ENCODE results near the gene VEPH1.

Gene VEPH1

DNA sequence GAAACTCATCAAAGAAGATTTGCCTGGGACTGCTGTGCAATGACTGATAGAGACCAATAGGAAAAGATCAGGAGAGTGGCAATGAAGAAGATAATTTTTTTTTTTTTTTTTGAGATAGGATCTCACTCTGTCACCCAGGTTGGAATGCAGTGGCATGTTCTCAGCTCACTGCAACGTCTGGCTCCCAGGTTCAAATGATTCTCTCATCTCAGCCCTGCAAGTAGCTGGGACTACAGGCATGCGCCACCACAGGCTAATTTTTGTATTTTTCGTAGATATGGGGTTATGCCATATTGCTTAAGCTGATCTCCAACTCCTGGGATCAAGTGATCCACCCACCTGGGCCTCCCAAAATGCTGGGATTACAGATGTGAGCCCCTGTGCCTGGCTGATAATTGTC lies 226.4 kb downstream of the VEPH1 start:
- Mint-ChIP-seq H3K9me3 (no peaks in the 10 kb centered on the region), H3K27ac (no peak overlapping the region), H3K36me3 (ENCODE audit: low read depth) (no peaks in the 10 kb centered on the region), H3K4me3 (no peak overlapping the region), H3K4me1 (peaks cover 9% of the 10 kb centered on the region), H3K27me3 (ENCODE audit: low read depth, poor library complexity) (peaks cover 3% of the 10 kb centered on the region)
- no peak for DNase-seq
- TF ChIP-seq CTCF (IDR thresholded peaks at IDR 0.05): no peak

GRCh38 chr3:157275832-157276231 lies 227.4 kb downstream of the VEPH1 start:
- DNase-seq: no peak
- Mint-ChIP-seq H3K36me3 (ENCODE audit: low read depth) (no peaks in the 10 kb centered on the region), H3K4me3 (no peak overlapping the region), H3K4me1 (peaks cover 15% of the 10 kb centered on the region), H3K27ac (no peak overlapping the region), H3K27me3 (ENCODE audit: low read depth, poor library complexity) (peaks cover under 1% of the 10 kb centered on the region), H3K9me3 (no peaks in the 10 kb centered on the region)
- TF ChIP-seq CTCF (IDR thresholded peaks at IDR 0.05): no peak

- H3K27me3 Mint-ChIP-seq (ENCODE audit: low read depth, poor library complexity): peaks cover 2% of the 10 kb centered on the region
- H3K4me1 Mint-ChIP-seq: peaks cover 18% of the 10 kb centered on the region
- no peak for DNase-seq
- no peak overlapping the region for H3K4me3 Mint-ChIP-seq
- H3K27ac Mint-ChIP-seq: no peak overlapping the region
- TF ChIP-seq CTCF (IDR thresholded peaks at IDR 0.05): no peak
- H3K36me3 Mint-ChIP-seq (ENCODE audit: low read depth): no peaks in the 10 kb centered on the region
- no peaks in the 10 kb centered on the region for H3K9me3 Mint-ChIP-seq
Observed at GRCh38 chr3:157274644-157275137, 228.5 kb downstream of the VEPH1 start.

DNA sequence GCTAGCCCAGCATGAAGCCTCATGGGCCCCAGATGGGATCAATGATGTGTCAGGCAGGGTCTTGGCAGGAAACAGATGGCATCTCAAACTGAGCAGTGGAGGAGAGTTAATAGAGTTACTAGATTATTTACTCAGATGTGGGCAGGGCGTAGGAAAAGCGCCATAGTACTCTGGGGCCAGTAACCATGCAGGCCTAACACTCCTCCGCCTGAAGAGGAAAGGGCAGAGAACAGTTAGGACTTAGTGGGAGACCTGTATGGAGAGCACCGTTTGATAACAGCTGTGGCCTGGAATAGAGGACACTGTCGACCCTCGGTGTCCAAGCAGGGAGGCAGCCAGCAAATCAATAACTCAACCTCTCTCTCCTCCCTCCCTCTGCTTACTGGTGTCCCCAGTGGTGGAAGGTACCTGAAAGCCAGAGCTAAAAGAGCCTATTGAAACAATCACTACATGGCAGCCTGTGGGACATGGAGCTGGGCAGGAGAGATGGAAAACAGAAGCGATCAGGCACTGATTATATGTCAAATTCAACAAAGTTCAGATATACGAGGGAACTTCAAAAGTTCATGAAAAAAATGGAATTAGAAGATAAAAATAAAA lies 231.8 kb downstream of the VEPH1 start:
- no peak overlapping the region for H3K4me3 Mint-ChIP-seq
- no peak for DNase-seq
- H3K27me3 Mint-ChIP-seq (ENCODE audit: low read depth, poor library complexity): peaks cover 2% of the 10 kb centered on the region
- H3K27ac Mint-ChIP-seq: peak overlapping the region; percentile 69
- no peaks in the 10 kb centered on the region for H3K36me3 Mint-ChIP-seq (ENCODE audit: low read depth)
- H3K4me1 Mint-ChIP-seq: peaks cover 18% of the 10 kb centered on the region
- no peaks in the 10 kb centered on the region for H3K9me3 Mint-ChIP-seq
- TF ChIP-seq CTCF (IDR thresholded peaks at IDR 0.05): no peak

DNA sequence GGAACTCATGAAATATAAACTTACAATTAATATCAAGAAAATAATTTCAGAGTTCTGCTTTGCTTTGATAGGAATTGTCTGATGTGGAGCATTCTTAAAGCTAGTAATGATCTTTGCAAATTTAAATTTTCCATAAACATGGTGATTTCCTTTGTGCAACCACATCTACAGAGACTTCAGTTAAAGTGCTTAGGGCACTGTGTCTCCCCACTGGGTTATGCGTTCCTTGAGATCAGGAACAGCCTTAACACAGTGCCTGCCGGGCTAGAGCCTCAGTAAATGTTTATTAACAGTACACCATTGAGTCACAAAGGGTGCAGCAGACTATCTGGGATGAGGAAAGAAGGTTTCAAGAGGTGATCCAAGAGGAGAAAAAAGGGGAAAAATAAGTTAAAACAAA lies 235.2 kb downstream of the VEPH1 start:
- Mint-ChIP-seq H3K36me3 (ENCODE audit: low read depth) (no peaks in the 10 kb centered on the region), H3K9me3 (no peaks in the 10 kb centered on the region), H3K27me3 (ENCODE audit: low read depth, poor library complexity) (peaks cover 2% of the 10 kb centered on the region), H3K27ac (no peak overlapping the region), H3K4me3 (no peak overlapping the region), H3K4me1 (peaks cover 9% of the 10 kb centered on the region)
- DNase-seq: no peak
- TF ChIP-seq CTCF (IDR thresholded peaks at IDR 0.05): no peak

DNA sequence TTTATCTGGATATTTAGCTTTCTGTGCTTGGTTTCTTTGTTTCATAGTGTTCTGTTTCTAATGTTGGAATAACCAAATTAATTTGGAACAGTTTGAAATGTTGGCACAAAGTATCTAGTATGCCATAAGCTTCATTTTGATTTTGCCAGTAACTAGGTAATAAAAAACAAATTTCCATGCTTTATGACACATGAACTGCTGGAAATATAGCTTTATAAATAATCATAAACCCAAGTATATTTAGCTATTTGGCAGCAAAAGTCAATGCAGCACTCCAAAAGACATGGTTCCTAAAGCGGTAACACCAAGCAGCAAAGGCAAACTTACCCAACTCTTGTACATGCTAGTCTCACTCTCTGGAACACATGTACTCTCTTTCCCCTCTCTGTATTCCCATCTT lies 237.3 kb downstream of the VEPH1 start:
- peaks cover 4% of the 10 kb centered on the region for H3K4me1 Mint-ChIP-seq
- no peak for DNase-seq
- no peaks in the 10 kb centered on the region for H3K9me3 Mint-ChIP-seq
- H3K27ac Mint-ChIP-seq: no peak overlapping the region
- H3K36me3 Mint-ChIP-seq (ENCODE audit: low read depth): no peaks in the 10 kb centered on the region
- peaks cover 2% of the 10 kb centered on the region for H3K27me3 Mint-ChIP-seq (ENCODE audit: low read depth, poor library complexity)
- no peak overlapping the region for H3K4me3 Mint-ChIP-seq
- no peak for TF ChIP-seq CTCF (IDR thresholded peaks at IDR 0.05)
